EL (cell line): ENCODE results near the gene CAMSAP1.
"Not testable (repeated sequence)": the region's sequence is repeated elsewhere in the genome, so short reads cannot be mapped to it uniquely, and the experiment has no call there.

Experiments
- DNase-seq: peaks from one replicate; pipeline ENCODE4 v3.0.0-alpha.2; 2016

Gene CAMSAP1

DNA sequence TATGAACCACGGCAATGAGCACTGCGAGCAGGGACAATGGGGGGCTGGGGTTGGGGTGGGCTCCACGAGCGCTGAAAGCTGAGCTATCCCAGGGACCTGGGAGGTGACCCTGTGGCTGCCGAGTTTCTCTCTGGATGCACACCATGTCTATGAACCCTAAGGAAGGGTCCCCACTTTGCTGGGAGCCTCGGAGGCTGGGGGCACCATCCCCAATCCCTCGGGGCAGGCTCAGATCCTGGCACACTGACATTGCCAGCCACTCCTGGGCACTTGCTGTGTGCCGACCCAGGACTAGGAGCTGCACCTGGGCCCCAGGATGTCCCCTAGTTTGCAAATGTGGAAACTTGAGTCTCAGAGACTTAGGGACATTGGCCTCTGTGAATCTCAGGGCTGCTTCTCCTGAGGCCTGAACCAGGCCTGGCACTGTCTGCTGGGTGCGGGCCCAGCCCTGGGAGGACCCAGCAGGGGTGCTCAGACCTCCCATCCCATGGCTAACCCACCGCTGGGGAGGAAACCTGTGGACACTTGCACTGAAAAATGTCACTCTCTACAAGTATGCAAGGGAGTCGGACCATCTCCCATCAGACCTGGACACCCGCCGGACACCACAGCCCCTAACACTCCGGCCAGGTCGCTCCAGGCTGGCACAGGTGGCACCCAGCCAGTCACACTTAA is 13.0 kb upstream of the CAMSAP1 start:
- DNase-seq, result no peak

DNA sequence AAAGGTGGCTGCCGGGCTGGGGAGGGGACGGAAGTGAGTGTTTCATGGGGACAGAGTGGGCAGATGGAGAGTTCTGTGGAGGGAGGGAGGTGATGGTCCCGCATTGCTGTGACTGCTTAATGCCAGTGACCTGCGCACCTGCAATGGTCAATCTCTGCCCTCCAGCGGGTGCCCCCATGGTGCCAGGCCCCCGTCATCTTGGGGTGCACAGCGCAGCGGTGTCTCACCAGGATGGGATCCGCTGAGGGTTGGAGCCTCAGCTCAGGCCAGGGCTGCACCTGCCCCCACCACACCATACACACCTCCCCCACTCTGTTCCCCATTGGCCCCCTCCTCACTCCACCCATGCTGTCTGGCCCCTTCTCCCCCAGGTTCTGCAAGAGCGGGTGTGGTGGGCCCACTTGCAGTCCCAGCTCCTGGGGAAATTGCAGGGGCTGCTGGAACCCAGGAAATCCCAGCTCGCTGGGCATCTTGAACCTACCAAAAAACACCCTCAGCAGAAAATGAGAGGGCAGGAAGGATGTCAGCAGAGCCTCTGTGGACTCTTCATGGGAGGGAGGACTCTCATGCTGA is 12.1 kb upstream of the CAMSAP1 start:
- DNase-seq, result no peak

DNA sequence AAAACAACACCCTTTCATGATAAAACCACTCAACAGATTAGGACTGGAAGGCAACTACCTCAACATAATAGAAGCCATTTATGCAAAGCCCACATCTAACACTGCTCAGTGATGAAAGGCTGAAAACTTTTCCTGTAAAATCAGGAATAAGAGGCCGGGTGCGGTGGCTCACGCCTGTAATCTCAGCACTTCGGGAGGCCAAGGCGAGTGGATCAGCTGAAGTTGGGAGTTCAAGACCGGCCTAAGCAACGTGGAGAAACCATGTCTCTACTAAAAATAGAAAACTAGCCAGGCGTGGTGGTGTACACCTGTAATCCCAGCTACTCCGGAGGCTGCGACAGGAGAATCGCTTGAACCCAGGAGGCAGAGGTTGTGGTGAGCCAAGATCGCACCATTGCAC is 8.9 kb upstream of the CAMSAP1 start:
- not testable (repeated sequence) for DNase-seq

DNA sequence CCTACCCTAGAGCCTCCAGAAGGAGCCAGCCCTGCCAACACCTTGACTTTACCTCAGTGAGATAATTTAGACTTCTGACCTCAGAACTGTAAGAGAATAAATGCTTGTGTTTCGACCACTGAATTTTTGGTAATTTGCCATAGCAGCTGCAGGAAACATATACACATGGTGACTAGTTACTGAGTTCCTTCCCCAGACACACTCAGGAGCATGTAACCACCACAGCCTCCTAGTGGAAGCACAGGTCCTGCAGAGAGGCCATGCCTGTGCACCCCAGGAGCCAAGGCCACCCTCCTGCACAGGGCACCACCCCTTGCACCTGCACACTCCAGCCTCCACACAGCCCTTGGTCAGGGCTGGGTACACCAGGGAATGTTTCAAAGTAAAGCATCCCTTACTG is 7.6 kb upstream of the CAMSAP1 start:
- DNase-seq, result peak; percentile 35

DNA sequence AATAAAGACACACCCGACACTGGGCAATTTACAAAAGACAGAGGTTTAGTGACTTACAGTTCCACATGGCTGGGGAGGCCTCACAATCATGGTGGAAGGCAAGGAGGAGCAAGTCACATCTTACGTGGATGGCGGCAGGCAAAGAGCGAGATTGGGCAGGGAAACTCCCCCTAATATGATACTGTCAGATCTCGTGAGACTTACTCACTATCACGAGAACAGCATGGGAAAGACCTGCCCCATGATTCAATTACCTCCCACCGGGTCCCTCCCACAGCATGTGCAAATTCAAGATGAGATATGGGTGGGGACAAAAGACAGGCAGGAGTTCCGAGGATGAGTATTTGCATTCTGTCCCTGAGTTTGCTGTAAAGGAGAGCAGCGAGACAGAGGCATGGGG is 3.9 kb upstream of the CAMSAP1 start:
- not testable (repeated sequence) for DNase-seq

- DNase-seq, result no peak
These were observed 3.4 kb upstream of the CAMSAP1 start for GRCh38 chr9:135910757-135911156.

GRCh38 chr9:135910216-135910615 is 2.9 kb upstream of the CAMSAP1 start:
- DNase-seq, result no peak

- no peak for DNase-seq
These were observed 2.0 kb upstream of the CAMSAP1 start for GRCh38 chr9:135909371-135909770.

DNA sequence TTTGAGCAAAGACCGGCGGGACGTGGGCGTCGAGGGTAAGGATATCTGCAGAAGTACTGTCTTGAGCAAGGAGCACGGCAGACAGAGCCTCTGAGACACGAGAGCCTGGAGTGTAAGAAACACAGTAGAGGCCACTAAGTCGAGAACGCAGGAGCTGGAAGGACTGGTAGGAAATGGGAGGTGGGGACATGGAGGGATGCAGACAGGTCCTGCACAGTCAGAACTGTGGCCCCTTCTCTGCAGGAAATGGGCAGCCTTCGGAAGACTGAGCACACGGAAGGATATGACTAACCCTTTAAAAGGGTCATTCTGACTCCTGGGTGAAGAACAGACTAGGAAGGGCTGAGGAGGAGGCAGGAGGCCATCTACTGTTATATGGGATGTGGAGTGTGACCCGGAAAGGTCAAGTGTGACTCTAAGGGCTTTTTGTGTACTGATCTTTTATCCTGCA is 1.4 kb upstream of the CAMSAP1 start:
- DNase-seq, result peak; percentile 48

DNA sequence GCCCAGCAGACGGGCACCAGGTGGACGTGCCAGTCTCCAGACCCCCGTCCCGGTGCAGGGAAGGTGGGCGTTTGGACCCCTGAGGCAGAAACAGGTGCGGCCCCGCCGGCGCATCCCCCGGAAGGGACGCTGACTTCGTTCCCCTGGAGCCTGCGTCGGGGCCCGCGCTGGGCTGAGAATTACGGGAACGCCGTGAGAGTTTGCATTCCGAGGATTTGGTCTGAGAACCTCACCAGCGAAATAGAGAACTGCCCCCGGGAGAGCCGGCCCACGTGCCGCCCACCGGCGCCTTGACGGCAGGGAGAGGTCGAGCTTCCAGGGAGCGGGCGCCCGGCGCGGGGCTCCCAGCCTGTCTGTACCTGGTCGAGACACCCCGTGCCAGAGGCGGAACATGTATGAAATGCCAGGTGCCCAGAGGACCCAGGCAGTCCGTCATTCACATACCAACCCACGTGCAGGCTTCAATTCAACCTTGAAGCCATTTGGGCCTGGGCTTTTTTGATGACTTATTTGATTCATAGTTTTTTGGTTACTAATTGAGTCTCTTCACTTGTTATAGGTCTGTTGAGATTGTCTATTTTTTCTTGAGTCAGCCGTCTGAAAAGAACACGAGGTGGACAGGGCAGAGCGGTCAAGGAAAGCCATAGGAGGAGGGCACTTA is 877 bp upstream of the CAMSAP1 start:
- DNase-seq, result peak; percentile 37

GRCh38 chr9:135907006-135907430 is 328 bp downstream of the CAMSAP1 start:
- DNase-seq, result peak; percentile 35

DNA sequence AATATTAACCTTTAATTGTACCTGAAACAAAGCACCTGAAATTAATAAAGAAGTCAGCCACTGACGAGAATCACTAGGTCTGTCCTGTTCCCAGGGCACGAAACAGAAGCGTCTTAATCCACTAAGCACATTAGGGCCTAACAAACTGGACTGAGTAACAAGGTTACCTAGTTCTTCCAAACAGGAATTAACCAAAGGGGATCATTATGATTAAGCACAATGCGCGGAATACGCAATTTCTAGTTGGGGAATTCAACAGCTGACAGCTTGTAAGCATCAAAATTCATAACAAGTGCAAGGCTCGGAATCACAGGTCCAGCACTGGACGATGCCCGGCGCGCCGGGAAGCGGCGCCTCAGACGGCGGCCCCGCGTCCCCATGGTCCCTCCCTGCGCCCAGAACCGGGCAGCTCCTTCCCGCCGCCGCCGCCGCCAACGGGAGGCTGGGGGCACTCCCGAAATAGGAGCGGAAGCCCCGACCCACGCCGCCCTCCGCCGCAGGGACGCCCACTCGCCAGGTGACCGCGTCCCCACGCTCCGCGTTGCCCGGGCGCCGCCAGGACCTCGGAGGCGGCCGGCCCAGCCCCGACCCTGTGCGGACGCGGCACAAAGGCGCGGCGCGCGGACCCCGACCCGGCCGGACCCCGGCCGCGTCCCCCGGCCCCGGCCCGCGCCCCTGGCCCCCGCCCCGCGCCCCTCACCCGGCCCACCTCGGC is 898 bp downstream of the CAMSAP1 start:
- DNase-seq, result peak; percentile 52

- DNase-seq, result peak; percentile 43
These were observed 1.7 kb downstream of the CAMSAP1 start for GRCh38 chr9:135905380-135906258.

GRCh38 chr9:135903786-135904520 is 3.4 kb downstream of the CAMSAP1 start:
- no peak for DNase-seq

DNA sequence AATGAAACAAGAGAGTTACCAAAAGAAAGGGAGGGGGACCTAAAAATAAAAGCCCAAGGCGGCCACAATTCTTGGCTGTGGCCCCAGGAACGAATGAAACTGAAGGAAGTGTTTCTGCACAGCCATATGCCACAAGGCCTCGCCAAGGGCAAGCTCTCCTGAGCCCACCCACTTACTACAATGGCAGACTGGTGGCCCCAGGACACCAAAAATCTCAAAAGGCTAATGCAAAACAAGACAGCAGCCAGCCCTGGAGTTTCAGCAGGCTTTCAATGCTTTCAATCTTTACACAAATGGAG is 4.0 kb downstream of the CAMSAP1 start:
- DNase-seq, result no peak

DNA sequence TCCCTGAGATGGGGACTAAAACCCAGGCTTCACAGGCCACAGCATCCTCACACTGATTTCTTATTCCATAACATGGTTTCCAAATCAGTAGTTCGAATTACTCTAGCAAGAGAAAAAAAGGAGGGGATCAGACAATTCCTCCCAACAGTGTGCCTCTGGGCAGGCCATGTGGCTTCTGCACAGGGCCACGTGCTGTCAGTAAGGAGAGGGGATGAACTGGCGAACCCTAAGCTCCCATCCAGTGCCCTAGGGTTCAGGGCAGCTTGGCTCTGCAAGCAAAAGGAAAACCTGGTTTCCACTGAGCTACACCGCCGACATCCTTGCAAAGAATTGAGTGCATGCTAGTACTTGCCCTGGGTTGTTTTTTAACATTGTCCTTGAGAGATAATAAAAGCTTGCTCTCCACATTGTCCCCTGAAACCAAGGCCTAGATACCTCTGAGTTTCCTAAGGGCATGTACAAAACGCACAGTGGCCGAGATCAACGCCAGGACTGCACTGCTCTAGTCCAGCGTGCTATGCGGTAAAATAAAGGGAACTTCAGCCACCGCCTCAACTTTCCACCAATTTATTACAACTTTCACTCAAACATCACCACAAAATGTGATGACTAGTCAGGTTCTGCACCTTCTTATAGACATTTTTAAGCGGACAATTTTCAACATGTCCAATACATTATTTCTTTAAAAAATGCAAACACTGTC is 4.5 kb downstream of the CAMSAP1 start:
- DNase-seq, result no peak

DNA sequence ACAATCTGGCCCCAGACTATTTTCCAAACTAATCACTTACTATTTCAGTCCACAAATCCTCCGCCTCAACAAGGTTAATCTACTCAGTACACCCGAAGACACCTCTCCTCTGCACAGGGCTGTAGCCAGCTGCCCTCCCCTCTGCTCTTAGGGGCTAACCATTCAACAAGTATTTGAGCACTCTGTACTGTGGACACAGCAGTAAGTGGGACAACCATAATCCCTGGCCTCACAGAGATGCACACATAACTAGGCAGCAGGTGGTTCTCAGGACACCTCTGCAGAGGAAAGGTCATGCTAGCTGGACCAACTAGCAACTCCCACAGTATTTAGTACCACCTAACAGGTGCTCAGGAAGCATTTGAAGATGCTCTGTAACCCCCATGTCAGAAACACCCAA is 5.5 kb downstream of the CAMSAP1 start:
- DNase-seq, result no peak

GRCh38 chr9:135901031-135901758 is 6.2 kb downstream of the CAMSAP1 start:
- no peak for DNase-seq

DNA sequence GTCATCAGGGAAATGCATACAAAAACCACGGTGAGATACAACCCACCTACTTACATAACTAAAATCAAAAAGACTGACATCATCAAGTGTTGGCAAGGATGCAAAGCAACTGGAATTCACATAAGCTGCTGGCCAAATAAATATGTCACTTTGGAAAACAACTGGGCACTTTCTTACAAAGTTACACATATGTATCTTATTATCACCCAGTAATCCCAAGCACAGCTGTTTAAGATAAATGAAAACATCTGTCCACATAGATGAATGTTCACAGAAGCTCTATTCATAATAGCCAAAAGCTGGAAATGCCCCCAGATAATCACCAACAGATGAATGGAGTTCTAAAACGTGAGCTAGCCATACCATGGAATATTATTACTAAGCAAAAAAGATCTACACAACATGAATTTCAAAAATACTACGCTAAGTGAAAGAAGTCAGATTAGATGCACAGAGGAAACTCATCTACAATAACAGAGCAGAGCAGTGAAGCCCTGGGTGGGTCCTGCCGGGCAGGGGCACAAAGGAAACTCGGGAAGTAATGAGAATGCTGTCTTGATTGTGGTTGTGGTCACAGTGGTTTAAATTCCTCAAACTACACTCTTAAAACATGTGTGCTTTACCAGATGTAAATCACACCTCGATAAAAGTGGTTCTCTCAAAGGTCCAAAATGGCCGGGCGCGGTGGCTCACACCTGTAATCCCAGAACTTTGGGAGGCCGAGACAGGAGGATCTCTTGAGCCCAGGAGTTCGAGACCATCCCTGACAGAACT is 8.5 kb downstream of the CAMSAP1 start:
- DNase-seq, result peak; percentile 46

DNA sequence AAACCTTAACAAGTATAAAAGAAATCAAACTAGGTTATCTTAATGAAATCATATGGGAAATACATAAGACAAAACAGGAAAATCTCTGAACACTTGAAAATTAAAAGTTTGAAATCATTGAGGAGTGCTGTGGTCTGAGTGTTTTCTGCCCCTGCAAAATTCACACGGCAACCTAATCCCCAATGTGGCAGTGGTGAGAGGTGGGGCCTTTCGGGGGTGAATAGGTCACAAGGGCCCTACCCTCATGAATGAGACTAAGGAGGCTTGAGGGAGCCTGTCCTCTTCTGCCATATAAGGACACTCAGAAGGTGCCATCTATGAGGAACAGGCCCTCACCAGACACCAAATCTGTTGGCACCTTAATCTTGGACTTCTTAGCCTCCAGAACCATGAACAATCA is 10.7 kb downstream of the CAMSAP1 start:
- no peak for DNase-seq
